Measurements from ENCODE around the gene PAX9.
A peak's percentile ranks its signal among the peaks of the same experiment; 100 is the strongest.

PAX9 gene

GRCh38 chr14:36633580-36633979 is 28.1 kb upstream of the PAX9 start:
- Histone ChIP-seq H3K27ac (no peak overlapping the region), H3K4me2 (no peak overlapping the region), H3K9ac (no peak overlapping the region), H4K20me1 (no peaks in the 10 kb centered on the region), H3K36me3 (no peaks in the 10 kb centered on the region), H3K4me3 (no peak overlapping the region), H3K4me1 (no peaks in the 10 kb centered on the region), H3K9me3 (replicated peaks in 1 of 11) (peaks cover 0 to 8% (median 0%) of the 10 kb centered on the region in 11 experiments; a peak in 1 of 22 replicates), H3K27me3 (no peaks in the 10 kb centered on the region)
- TF ChIP-seq Cebpa-rat (IDR thresholded peaks at IDR 0.05), result no peak

- TF ChIP-seq Cebpa-rat (IDR thresholded peaks at IDR 0.05), result no peak
- peaks cover 0 to 17% (median 7%) of the 10 kb centered on the region in 11 experiments; a peak in 12 of 22 replicates for H3K27me3 ChIP-seq
- peaks cover 0 to 9% (median 7%) of the 10 kb centered on the region in 10 experiments; a peak in 7 of 20 replicates for H3K4me1 ChIP-seq
- H4K20me1 ChIP-seq, result no peaks in the 10 kb centered on the region
- no peaks in the 10 kb centered on the region for H3K36me3 ChIP-seq
- H3K9ac ChIP-seq, result no peak overlapping the region
- 0 out of 20 replicates have a peak overlapping the region, but pooled peaks of 1 of the 10 experiments have one; percentile 5 for H3K4me3 ChIP-seq
- no peak overlapping the region for H3K4me2 ChIP-seq
- peaks cover 19 to 24% (median 22%) of the 10 kb centered on the region in 11 experiments for H3K9me3 ChIP-seq (replicated peaks in 1 of 11)
- no peak overlapping the region for H3K27ac ChIP-seq
Observed at GRCh38 chr14:36646664-36647416, 14.8 kb upstream of the PAX9 start.

- Histone ChIP-seq H3K4me3 (0 out of 20 replicates have a peak overlapping the region, but pooled peaks of 1 of the 10 experiments have one; percentile 5), H3K36me3 (no peaks in the 10 kb centered on the region), H3K27ac (no peak overlapping the region), H4K20me1 (no peaks in the 10 kb centered on the region), H3K27me3 (peaks cover 0 to 17% (median 7%) of the 10 kb centered on the region in 11 experiments; a peak in 12 of 22 replicates), H3K9me3 (replicated peaks in 1 of 11) (peaks cover 19 to 24% (median 22%) of the 10 kb centered on the region in 11 experiments), H3K4me2 (no peak overlapping the region), H3K9ac (no peak overlapping the region), H3K4me1 (peaks cover 0 to 9% (median 7%) of the 10 kb centered on the region in 10 experiments; a peak in 7 of 20 replicates)
- TF ChIP-seq Cebpa-rat (IDR thresholded peaks at IDR 0.05), result no peak
Observed at GRCh38 chr14:36647417-36647823, 14.2 kb upstream of the PAX9 start.

DNA sequence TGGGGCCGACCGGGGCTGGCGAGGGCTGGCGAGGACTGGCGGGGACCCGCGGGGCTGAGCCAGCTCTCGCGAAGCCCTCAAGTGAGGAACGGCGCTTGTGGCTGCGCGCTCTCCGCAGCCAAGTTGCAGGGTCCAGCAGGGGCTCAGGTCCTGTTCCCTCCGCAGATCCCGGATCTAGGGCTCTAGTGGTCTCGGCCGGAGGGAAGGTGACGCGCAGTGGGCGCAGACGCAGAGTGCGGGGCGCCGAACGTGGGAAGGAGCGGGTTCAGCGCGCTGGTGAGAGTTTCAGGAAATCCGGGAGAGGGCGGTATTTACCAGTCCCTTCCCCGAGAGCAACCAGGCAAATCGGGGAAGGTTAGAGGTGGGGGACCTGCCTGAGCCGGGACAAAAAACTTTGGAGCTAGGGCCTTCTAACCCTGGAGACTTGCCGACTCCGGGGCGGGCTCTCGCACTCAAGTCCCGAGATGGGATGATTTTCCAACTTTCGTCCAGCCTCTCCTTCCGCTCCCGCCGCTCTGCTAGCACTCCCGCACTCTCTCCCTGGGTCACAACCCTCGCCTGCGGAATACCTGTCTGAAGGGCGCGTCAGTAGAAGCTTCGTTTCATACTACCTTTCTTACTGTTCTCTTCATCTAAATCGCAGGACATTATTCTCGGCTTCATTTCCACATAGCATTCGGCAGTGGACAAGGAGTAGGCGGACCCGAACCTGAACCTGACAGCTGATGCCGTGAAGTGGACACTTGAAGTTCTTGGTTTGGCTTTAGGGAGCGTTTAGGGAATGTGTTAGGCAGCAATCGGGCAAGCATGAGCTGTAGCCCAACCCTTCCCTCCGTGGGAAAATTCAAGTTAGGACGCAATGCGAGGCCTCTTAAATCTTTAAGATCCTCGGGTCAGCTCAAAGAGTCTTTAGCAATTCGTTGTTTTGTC is 13.6 kb upstream of the PAX9 start:
- Histone ChIP-seq H3K4me2 (no peak overlapping the region), H3K4me3 (no peak overlapping the region), H3K9me3 (replicated peaks in 1 of 11) (peaks cover 19 to 24% (median 22%) of the 10 kb centered on the region in 11 experiments), H4K20me1 (no peaks in the 10 kb centered on the region), H3K27me3 (peaks cover 0 to 17% (median 7%) of the 10 kb centered on the region in 11 experiments; a peak in 12 of 22 replicates), H3K36me3 (no peaks in the 10 kb centered on the region), H3K27ac (no peak overlapping the region), H3K9ac (no peak overlapping the region), H3K4me1 (peaks cover 0 to 9% (median 7%) of the 10 kb centered on the region in 10 experiments; a peak in 7 of 20 replicates)
- TF ChIP-seq Cebpa-rat (IDR thresholded peaks at IDR 0.05), result no peak

DNA sequence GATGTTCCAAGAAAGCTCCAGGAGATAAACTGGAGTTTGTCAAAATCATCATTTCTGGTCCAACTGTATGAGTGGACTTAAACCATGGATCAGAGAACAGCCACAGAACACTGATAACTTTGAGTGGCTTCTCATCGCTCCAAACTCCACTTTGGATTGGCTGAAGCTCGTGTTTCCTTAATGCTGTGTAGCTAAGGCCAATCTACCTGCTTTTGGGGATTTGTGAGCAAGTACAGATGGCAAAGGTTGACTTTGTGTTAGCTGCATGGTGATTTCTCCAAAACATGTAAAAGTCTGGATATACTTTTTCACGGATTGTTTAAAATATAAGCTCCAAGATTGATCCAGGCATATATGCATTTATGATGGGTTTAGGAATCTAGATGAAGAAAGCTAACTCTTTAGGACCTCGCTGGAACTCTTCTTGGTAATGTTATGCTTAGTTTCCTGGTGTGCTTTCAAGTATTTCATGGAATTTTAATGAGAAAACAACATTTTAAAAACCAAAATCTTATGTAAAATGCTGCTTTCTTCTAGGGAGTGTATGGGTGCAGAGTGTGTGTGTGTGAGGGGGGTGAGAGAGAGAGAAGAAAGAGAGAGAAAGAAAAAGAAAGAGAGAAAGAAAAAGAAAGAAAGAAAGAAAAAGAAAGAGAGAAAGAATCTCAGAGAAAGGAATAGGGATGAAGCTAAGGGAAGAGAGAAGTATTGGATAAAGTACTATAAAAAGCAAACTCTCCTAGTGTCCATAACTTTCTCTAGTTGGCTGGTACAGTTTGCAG is 11.6 kb upstream of the PAX9 start:
- peaks cover 2 to 31% (median 21%) of the 10 kb centered on the region in 11 experiments for H3K27me3 ChIP-seq
- no peak overlapping the region for H3K4me2 ChIP-seq
- no peak for TF ChIP-seq Cebpa-rat (IDR thresholded peaks at IDR 0.05)
- H3K4me3 ChIP-seq, result no peak overlapping the region
- H3K9ac ChIP-seq, result no peak overlapping the region
- H3K36me3 ChIP-seq, result no peaks in the 10 kb centered on the region
- H3K27ac ChIP-seq, result no peak overlapping the region
- peaks cover 0 to 9% (median 7%) of the 10 kb centered on the region in 10 experiments; a peak in 7 of 20 replicates for H3K4me1 ChIP-seq
- no peaks in the 10 kb centered on the region for H4K20me1 ChIP-seq
- H3K9me3 ChIP-seq (replicated peaks in 1 of 11), result peaks cover 31 to 38% (median 36%) of the 10 kb centered on the region in 11 experiments

DNA sequence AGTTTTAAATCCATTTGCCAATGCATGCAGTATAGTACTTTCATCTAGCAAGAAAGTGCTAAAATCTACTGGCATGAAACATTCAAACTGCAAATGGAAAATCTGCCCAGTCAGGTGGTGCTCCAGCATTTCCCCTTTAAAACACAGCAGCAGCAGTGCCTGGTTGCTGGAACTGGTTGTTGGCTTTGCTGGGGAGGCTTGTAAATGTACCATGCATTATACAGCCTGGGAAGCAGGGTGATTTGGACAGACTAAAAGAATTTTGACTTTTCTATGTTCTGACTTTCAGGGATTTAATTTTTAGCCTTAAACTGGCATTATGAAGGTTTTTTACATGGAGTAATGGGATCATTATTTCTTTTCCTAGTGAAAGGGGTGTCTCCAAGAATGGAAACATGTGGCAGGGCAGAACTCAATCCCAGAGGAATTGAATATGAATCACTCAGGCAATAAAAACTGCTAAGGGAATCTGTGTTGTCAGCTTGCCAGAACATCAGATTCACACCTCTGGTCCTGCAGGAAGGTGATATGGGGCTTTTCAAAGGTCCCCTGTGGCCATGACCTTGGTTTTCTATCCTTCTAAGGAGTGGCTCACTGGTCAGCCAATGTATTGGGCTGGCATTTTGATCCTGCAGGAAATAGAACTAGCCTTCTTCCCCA is 9.0 kb upstream of the PAX9 start:
- Histone ChIP-seq H3K27me3 (peaks cover 28 to 44% (median 39%) of the 10 kb centered on the region in 11 experiments), H3K4me2 (no peak overlapping the region), H3K4me3 (no peak overlapping the region), H3K27ac (no peak overlapping the region), H3K9ac (no peak overlapping the region), H3K4me1 (peaks cover 0 to 7% (median 2%) of the 10 kb centered on the region in 10 experiments; a peak in 4 of 20 replicates), H3K36me3 (no peaks in the 10 kb centered on the region), H4K20me1 (0 out of 22 replicates have a peak, but pooled peaks cover 0 to under 1% (median 0%) of the 10 kb centered on the region in 11 experiments), H3K9me3 (replicated peaks in 1 of 11) (peaks cover 41 to 52% (median 49%) of the 10 kb centered on the region in 11 experiments)
- no peak for TF ChIP-seq Cebpa-rat (IDR thresholded peaks at IDR 0.05)

- Histone ChIP-seq H3K36me3 (no peaks in the 10 kb centered on the region), H3K4me2 (no peak overlapping the region), H3K9ac (no peak overlapping the region), H3K4me3 (no peak overlapping the region), H3K4me1 (peaks cover 0 to 7% (median 2%) of the 10 kb centered on the region in 10 experiments; a peak in 4 of 20 replicates), H3K27ac (no peak overlapping the region), H3K9me3 (replicated peaks in 1 of 11) (peaks cover 42 to 52% (median 49%) of the 10 kb centered on the region in 11 experiments), H3K27me3 (peaks cover 35 to 51% (median 47%) of the 10 kb centered on the region in 11 experiments), H4K20me1 (0 out of 22 replicates have a peak, but pooled peaks cover 0 to 4% (median 0%) of the 10 kb centered on the region in 11 experiments)
- peak in 2 of 11 experiments; percentile 50 to 62; a peak in 3 of 22 replicates for TF ChIP-seq Cebpa-rat (IDR thresholded peaks at IDR 0.05)
Observed at GRCh38 chr14:36653413-36653812, 8.2 kb upstream of the PAX9 start.
